Activated CD8-positive, alpha-beta memory T cell treated with anti-CD3 and anti-CD28 coated beads for 4 hours (primary cell): Measurements from ENCODE around the gene UBALD2.
"Not testable (repeated sequence)": the region's sequence is repeated elsewhere in the genome, so short reads cannot be mapped to it uniquely, and the experiment has no call there.

Experiments
- DNase-seq, 2 donors: peaks; one replicate each; pipeline ENCODE4 v3.0.0-alpha.2; 2020; ENCODE audit warnings: low read depth in 2 of 2

Gene UBALD2

DNA sequence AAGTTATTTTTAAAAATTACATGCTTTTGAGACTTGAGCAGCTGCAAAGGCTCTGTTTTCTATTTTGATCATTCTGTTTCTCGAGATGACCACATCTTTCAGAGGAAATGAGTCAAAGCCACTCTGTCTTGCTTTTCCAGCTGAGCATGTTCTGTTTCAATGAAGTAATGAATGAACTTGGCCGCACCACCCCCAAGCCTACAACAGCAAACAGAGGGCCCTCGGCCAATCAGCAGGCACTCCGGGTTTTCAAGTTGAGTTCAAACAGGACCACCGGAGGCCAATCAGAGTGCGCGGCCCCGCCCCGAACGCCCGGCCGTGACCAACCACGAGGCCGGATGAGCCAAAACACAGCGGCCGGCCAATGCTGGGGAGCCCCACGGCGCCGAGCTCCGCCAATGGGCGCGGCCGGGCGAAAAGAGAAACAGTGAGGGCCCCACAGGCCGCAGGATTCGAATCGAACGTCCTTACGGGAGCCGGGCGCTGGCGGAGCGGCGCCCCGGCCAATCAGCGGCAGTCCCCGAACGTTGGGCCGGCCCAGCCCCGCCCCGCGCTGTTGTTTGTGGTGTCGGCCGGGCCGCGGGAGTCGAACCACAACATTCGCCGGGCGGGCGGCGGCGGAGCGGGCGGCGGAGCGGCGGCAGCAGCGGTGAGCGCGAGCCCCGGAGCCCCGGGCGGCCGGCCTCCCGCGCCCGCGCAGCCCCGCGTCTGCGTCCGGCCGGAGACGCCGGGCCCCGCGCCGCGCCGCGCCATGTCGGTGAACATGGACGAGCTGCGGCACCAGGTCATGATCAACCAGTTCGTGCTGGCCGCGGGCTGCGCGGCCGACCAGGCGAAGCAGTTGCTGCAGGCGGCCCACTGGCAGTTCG is at the start of gene UBALD2:
Gene UBALD2 (plus strand): TSS at position 594 of the 869 bp plus-strand sequence. CDS start 158 bp downstream, at position 752.
- peak; percentile 96 to 98 for DNase-seq

DNA sequence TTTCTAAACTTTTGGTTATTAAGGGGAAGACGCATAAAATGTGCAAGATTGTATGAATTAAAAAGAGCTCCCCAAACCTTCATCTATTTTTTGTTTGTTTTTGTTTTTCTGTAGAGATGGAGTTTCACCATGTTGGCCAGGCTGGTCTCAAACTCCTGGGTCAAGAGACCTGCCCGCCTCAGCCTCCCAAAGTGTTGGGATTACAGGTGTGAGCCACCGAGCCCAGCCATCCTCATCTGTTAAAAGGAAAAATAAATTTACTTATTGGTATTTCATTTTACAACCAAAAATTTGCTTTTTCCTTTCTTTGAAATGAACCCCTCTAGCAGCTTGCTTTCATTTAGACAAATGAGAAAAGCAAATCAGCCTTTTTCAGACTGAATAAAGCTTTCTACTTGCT is 48.1 kb upstream of the UBALD2 start:
- DNase-seq, result no peak

DNA sequence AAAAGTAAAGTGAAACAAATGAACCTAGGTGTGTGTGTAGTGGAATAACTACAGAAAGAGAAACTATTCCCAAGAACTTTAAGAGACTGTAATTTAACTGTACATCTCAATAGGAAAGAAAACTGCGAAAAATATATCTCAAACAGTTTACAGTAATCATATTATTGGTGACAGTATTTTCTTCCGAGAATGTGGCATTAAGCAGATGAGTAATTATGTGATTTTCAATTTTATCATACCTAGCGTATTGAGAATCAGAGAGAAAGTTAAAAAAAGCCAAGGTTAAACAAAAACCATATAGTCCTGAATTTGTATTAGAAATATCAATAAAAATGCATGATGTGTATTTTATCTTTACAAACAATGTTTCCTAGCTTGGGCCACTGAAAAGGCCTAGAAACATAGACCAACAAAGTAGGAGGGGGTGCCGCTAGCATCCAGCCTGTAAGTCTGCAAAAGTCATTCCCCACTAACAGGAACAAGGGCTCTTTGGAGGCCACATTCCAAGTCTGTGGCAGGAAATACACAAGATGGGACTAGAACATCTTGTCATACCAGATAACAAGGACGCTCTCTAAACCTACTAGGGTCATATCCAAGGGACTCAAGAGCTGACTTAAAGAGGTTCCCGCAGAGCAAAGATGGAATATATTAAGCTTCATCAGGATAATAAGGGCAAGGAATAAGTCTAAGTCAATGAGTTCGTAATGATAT is 45.3 kb upstream of the UBALD2 start:
- no peak for DNase-seq

DNA sequence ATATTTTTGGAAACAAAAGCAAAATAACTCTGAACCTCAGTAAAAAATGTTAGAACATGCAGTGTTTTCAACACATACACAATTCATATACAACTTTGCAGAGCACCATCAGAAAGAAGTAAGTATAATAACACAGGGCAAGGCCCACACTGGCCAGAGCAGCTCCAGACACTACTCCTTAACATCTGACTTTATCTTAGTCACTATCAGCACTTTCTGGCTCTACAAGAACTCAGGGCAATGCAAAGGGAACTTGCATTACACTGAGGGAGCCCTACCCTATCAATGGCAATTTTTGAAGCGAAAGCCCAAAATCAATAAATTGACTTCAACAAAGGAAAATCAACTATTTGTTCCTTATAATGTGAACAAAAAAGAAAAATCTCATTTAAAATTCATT is 41.3 kb upstream of the UBALD2 start:
- no peak for DNase-seq

DNA sequence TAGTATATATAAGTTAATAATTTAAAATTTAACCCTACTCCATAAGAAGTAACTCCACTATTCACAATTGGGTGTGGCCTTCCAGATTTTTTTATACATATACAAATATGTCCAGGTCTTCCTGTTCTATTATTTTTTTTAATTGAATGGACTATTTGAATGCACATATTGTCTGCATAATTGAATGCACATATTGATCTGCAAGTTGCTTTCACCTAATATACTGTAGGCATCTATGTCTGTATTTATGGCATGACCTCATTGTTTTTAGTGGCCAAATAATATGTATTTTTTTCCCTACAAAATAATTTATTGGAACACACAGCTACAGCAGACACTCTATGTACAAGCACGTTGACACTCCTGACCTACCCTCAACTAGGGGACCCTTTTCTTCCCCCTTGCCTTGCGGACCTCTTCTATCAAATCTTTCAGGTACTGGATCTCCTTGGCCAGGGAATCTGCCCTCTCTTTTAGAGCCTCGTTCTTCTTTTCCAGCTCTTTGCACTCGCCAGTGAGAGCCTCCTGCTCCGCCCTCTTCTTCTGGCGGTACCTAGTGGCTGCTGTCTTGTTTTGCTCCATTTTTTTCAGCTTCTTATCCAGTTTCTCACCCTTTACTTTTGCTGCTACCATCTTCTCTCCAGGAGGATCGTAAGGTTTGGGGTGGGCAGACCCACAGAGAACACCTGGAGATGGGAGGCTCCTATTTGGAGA is 39.6 kb upstream of the UBALD2 start:
- not testable (repeated sequence) for DNase-seq

DNA sequence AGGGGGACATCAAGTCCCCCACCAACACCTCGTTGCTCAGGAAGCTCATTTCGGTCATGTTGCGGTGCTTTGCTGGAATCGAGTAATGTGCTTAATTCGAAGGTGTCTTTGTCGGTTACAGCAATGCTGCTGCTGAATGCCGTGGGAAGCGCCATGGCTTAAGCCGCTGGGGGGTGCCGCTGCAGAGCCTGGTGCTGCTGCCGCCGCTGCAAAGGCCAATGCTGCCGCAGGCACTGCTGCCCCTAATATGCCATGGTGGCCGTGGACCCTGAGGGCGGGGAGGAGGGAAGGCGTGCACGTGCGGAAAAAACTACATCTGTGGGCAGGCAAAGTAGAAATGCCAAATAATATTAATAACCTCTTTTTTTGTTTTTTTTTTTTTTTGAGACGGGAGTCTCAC is 38.4 kb upstream of the UBALD2 start:
- not testable (repeated sequence) for DNase-seq

DNA sequence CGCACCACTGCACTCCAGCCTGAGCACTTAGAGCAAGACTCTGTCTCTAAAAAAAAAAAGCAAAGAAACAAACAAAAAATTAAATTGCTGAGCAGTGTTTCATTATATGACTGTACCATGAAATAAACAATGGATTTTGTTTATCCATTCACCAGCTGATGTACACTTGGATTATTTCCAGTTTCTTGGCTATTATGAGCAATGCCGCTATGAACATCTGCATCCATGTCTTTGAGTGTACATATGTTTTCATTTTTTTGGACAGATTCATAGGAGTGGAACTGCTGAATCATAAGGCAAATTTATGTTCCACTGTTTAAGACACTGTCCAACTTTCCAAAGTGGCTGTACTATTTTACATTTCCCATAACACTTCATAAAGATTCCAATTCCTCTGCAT is 32.8 kb upstream of the UBALD2 start:
- DNase-seq, result no peak

DNA sequence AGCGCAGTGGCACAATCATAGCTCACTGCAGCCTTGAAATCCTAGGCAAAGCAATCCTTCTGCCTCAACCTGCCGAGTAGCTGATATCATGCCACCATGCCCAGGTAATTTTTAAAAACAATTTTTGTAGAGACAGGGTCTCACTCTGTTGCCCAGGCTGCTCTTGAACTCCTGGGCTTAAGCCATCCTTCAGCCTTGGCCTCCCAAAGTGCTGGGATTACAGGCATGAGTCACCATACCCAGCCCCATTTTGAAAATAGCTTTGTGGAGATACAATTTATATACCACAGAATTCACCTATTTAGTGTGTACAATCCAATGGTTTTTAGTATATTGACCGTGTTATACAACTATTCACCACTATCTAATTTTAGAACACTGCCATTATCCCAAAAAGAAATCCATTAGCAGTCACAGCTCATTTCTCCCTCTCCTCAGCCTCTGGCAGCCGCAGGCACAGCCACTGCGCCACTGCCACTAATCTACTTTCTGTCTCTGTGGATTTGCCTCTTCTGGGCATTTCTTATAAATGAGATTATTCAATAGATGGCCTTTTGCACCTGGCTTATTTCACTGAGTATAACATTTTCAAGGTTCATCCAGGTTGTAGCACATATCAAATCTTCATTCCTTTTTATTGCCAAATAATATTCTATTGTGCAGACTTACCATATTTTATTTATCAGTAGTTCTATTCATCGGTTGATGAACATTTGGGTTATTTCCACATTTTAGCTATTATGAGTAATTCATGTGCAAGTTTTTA is 31.4 kb upstream of the UBALD2 start:
- no peak for DNase-seq

DNA sequence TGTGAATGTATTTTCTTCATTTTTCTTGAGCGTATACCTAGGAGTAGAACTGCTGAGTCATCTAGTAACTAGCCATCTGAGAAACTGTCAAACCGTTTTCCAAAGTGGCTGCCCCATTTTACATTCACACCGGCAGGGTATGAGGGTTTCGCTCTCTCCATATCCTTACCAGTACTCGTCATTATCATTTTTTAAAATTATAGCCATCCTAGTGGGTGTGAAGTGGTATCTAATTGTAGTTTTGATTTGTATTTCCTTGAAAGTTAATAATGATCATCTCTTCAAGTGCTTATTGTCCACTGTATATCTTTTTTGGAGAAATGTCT is 30.8 kb upstream of the UBALD2 start:
- DNase-seq, result no peak

DNA sequence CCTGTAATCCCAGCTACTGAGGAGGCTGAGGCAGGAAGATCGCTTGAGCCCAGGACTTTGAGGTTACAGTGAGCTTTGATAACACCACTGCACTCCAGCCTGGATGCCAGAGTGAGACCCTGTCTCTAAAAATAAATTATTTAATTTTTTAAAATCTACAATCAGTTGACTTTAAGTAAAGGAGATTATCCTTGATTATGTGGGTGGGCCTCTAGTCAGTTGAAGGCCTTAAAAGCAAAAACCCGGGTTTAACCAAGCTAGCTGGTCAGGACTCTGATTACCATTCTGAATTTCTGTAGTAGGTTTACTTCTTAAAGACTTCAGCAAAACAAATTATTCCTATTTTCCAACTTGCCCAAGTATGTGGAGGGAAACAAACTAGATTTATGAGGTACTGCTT is 29.3 kb upstream of the UBALD2 start:
- no peak for DNase-seq

DNA sequence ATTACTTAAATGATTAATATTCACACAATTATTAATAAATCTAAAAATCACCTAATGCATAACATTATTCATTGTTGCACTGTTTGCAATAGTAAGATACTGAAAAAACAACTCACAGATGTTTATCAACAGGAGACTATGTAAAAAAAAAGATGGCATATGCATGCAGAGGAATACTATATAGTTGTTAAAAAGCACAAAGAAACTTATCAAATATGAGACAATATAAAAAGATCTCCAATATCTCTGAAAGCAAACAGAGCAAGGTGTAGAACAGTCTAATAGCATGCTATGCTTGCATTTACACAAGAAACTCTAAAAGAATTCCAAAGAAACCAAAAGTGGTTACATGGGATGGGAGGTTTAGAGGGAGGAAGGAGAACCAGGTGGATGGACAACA is 28.5 kb upstream of the UBALD2 start:
- no peak for DNase-seq

DNA sequence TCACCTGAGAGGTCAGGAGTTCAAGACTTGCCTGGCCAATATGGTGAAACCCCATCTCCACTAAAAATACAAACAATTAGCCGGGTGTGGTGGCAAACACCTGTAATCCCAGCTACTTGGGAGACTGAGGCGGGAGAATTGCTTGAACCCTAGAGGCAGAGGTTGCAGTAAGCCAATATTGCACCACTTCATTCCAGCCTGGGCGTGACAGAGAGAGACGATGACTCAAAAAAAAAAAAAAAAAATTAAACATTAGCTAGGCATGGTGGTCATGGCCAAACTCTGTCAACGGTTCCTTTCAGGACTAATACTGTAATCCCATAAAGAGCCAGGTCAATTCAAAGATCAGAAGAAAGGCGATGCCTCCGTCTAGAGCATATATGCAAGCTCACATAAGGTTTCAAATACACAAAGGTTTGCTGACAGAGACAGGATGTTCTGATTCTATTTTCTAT is 27.3 kb upstream of the UBALD2 start:
- DNase-seq, result no peak

DNA sequence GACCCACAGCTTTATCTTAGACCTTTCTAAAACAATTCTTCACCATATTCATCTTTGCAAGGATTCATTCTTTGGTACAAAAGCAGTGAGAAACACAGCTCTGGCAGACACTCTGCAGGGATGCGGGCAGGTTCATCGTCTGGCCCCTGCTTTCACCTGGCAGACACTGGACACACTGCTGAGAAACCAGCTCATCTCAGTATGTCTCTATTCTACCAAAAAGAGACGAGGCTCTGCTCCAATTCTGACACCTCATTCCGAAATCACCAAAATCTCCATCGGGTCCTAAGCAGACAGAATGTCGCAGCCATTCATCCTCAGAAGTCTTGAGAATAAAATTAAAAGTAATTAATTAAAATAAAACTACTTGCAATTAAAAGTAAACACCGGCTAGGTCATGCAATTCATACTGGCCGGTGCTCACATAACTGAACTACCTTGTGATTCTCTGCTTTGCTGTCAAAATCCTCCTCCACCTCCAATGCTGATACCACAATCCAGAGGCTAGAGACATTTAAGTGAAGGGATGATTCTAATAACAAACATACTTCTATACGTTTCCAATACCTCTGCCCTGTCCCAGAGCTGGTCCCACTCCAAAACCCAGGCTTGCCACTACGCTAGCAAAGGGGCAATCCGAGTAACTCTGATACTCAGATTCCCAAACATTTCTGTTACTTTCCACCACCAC is 26.2 kb upstream of the UBALD2 start:
- no peak for DNase-seq

DNA sequence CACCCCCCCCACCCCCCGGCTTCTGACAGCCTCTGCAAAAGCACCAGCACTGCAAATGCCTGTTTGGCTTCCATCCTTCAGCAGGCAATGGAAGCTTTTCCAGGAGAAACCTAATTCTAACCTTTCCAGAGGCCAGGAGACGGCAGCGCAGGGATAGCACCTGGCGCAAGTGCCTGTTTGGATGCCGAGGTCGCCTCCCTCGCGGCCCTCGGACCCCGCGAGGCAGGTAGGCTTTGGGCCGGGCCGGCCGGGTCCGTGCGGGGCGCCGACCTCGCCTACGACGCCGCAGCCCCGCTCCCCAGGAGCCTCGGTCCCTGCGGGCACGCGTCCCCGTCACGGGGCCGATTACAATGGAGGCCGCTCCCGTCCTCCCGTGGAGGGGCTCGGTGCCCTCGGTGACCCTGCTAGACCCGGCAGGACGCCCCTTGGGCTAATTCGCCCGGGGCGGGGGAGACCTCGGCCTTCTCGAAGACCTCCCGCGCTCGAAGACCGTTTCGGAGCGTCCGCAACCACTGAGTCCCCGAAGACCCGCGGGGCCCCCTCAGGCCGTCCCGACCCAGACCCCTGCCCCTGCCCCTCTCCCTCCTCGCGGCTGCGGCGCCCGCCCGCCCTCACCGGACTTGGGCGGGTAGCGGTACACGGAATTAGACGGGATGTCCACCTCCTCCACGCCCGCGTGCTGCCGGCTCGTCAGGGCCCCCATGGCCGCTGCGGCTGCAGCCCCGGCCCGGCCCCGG is 25.4 kb upstream of the UBALD2 start:
- no peak for DNase-seq

DNA sequence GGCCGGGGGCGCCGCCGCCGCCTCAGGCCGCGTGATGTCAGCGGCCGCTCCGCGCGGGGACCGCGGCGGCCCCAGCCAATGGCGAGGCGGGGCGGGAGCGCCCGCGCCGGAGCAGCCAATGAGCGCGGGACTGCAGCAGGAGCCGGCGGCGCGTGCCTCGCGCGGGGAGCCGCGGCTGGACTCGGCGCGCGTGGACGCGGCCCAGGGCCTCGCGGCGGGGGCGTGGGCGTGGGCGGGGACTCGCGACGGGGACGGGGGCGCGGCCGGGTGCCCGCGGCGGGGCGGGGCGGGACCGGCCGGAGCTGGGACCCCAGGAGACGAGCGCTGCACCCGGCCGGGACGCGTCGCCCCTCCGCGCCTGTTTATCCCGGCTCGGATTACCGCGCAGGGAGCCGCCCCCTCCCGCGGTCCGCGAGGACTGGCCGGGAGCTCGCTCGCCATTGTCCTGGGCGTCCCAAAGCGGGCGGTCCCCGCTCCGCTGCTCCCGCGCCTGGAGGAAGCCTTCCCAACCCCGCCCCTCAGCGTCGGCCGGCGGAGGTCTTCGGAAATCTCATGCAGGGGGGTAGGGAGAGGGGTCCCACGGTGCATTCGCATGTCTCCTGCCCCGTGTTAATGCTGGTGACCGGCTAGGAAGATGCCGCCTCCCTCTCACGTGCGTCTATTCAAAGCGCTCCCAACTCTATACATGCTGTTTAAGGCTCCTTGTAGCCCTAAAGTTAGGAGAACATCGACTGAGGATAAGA is 24.5 kb upstream of the UBALD2 start, which contains the start of gene RNF157:
Gene RNF157 (minus strand): TSS at position 33 of the 743 bp plus-strand sequence. CDS start 253 bp downstream, outside the sequence.
- DNase-seq, result no peak

DNA sequence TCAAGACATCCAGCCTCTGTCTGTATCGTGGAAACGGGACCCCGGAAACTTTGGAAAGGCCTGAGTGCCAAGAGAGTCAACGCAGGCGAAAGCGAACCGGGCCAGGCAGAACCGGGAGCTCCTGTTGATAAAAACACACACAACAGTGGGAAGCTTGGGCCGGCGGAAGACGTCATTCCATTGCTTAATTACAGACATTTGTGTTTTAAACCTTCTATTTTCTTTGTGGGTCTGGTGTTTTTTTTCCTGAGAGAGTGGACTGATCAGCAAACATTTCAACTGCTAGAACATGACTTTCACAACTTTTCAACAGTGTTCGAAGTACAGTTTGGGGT is 24.0 kb upstream of the UBALD2 start:
- DNase-seq, result no peak

DNA sequence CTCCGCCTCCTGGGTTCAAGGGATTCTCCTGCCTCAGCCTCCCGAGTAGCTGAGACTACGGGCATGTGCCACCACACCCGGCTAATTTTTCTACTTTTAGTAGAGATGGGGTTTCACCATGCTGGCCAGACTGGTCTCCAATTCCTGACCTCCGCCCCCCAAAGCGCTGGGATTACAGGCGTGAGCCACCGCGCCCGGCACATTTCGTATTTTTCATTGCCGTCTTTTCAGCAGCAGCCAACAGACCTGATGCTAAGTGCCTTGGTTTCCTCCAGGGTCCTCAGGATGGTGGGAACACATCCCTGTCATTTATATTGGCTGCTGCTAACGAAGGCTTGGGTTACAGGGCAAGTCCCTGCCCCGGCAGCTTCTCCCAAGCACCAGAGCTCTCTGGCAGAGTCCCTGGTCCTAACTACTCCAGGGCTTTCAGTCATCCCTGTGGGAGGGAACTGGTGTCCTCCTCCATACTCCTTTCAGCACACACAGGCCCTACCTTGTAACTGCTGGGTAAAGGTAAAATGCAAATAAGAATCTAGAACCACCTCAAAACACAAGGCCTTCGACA is 23.4 kb upstream of the UBALD2 start:
- no peak for DNase-seq

DNA sequence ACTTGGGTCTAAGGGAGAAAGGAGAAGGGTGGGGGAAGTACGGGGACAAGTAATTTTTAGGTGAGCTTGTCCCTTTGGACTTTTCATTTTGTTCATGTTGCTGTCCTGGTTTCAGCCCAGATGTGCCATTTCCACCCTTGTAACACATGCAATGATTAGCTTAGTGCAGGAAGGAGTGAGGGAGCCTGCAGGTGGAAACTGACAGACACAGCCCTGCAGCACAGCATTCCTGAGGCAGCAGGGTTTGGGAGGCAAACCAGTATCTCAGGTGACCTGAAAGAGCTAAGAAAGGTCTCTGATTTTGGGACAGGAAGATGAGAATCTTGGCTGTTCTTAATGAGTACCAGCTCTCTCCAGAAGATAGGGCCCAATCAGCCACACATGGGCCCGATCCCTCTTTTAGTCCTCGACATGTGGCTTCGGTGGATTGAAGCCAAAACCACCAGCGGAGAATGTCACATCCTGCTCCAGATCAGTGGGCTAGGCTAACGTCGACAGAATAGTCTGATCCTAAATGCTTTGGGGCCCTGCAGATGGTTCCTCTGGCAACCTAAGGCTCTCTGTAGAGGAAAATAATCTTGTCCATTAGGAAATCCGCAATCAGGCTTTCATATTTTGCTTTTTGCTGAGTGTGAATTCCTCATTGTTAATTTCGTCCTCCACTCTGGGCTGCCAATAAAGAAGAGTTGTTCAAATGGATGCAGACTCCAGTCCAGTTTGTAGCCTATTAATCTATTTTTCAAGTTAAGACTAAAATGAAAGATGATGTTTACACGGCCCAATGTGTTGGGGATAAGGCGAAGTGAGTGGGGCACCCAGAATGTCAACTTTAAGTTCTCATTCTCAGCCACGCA is 21.1 kb upstream of the UBALD2 start:
- no peak for DNase-seq
